ENCODE measurements around the gene ZNF646. TPM values are rescaled to one million over a fixed set of nuclear protein-coding genes. Genes with fewer than 3 reads are reported as not detected.

ZNF646 gene
- total RNA-seq, 2 experiments from 2014 or later, result 16.7 to 17.4 TPM

DNA sequence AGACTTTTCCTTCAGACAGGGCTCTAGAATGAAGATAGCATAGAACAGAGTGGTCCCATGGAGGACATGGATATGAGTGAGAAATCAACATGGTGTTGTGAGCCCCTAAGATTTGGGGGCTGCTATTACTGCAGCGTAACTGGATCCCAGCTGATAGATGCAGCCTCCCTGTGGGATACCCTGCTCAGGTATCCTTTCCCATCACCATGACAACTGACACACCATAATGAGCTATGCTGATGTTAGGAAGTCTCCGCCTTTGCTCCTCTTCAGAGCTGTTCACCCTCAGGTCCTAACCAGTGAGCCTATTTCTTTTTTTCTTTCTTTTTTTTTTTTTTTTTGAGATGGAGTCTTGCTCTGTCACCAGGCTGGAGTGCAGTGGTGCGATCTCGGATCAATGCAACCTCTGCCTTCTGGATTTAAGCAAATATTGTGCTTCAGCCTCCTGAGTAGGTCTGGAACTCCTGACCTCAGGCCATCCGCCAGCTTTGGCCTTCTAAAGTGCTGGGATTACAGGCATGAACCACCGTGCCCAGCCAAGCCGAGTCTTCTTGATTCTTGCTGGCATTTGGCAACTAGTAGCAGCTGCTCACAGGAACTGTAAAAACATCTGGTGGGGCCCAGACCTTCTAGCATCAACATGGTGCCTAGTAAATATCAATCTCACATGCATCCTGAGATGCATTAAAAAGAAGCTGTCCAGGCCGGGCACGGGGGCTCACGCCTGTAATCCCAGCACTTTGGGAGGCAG, 23.8 kb upstream of the ZNF646 start:
- Mint-ChIP-seq H3K4me3 (no peak overlapping the region), H3K27me3 (ENCODE audit: low read depth) (peaks cover 2% of the 10 kb centered on the region), H3K36me3 (ENCODE audit: low read depth) (no peaks in the 10 kb centered on the region), H3K4me1 (ENCODE audit: low read depth) (no peaks in the 10 kb centered on the region), H3K9me3 (no peaks in the 10 kb centered on the region), H3K27ac (no peak overlapping the region)
- CTCF ChIA-PET, result no interaction called here
- no peak for DNase-seq
- intact Hi-C loops (cut with micrococcal nuclease), result no loop called here

DNA sequence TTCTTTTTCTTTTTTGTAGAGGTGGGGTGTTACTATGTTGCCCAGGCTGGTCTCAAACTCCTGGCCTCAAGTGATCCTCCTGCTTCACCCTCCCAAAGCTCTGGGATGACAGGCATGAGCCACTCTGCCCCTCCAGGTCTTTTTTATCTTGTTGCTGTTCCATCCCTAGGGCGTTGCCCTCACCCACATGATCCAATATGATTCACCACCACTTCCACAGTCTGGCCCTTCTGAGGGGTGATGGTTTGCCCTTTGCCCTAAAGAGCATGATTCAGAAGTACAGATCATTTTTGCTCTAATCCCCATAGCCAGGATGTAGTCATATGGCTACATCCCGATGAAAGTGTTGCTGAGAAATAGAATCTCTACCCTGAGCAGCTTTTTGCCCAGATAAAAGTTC, 22.1 kb upstream of the ZNF646 start:
- H3K27ac Mint-ChIP-seq, result no peak overlapping the region
- CTCF ChIA-PET, result no interaction called here
- DNase-seq, result no peak
- H3K4me3 Mint-ChIP-seq, result no peak overlapping the region
- intact Hi-C loops (cut with micrococcal nuclease), result no loop called here
- H3K36me3 Mint-ChIP-seq (ENCODE audit: low read depth), result no peaks in the 10 kb centered on the region
- no peaks in the 10 kb centered on the region for H3K4me1 Mint-ChIP-seq (ENCODE audit: low read depth)
- no peaks in the 10 kb centered on the region for H3K9me3 Mint-ChIP-seq
- peaks cover 2% of the 10 kb centered on the region for H3K27me3 Mint-ChIP-seq (ENCODE audit: low read depth)

DNA sequence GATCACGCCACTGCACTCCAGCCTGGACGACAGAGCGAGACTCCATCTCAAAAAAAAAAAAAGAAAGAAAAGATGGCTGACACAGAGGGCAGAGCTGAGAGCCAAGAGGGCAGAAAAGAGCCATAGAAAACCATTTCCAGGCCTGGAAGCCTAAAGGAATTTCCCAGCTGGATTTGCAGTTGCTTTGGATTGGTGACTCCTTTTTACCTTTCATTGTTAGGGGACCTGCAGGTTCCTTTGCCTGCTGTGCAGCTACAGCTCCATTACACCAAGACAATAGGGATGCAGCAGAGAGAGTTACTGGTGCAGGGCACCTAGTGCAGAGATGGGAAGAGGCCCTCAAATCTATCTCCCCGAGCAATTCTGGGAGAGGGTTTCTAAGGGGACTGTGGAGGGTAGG, 18.6 kb upstream of the ZNF646 start:
- DNase-seq, result no peak
- H3K4me3 Mint-ChIP-seq, result no peak overlapping the region
- H3K9me3 Mint-ChIP-seq, result no peaks in the 10 kb centered on the region
- H3K4me1 Mint-ChIP-seq (ENCODE audit: low read depth), result no peaks in the 10 kb centered on the region
- intact Hi-C loops (cut with micrococcal nuclease), result no loop called here
- H3K27ac Mint-ChIP-seq, result no peak overlapping the region
- H3K36me3 Mint-ChIP-seq (ENCODE audit: low read depth), result peaks cover 5% of the 10 kb centered on the region
- peaks cover 2% of the 10 kb centered on the region for H3K27me3 Mint-ChIP-seq (ENCODE audit: low read depth)
- CTCF ChIA-PET, result no interaction called here

DNA sequence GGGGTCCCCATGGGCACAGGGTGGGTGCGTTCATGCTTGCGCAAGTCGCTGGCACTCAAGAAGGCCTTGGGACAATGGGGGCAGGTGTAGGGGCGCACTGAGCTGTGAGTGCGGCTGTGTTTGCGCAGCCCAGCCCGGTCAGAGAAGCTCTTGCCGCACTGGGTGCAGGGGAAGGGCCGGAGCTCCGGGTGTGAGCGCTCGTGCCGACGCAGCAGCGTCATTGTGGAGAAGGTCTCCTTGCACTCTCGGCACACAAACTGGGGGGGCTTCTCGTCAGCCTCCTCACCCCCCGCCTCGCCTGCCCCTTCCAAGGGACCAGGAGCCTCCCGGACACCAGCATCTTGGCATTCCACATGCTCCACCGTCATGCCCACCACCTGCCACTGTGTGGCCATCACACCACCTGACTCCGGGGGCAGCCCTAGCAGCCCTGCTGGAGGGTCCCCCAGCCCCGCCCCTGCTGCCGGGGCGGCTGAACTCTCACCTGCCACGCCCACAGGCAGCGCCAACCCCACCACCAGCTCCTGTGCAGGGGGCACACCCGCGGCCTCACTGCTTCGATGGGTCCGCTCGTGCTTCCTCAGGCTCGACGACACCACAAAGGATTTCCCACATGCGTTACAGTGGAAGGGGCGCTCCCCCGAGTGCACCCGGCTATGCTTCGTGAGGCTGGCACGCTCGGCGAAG, 13.0 kb upstream of the ZNF646 start:
- no peaks in the 10 kb centered on the region for H3K27me3 Mint-ChIP-seq (ENCODE audit: low read depth)
- no peaks in the 10 kb centered on the region for H3K9me3 Mint-ChIP-seq
- H3K4me1 Mint-ChIP-seq (ENCODE audit: low read depth), result peaks cover 31% of the 10 kb centered on the region
- DNase-seq, result no peak
- CTCF ChIA-PET, result no interaction called here
- peaks cover 19% of the 10 kb centered on the region for H3K36me3 Mint-ChIP-seq (ENCODE audit: low read depth)
- intact Hi-C loops (cut with micrococcal nuclease), result no loop called here
- H3K27ac Mint-ChIP-seq, result no peak overlapping the region
- no peak overlapping the region for H3K4me3 Mint-ChIP-seq

DNA sequence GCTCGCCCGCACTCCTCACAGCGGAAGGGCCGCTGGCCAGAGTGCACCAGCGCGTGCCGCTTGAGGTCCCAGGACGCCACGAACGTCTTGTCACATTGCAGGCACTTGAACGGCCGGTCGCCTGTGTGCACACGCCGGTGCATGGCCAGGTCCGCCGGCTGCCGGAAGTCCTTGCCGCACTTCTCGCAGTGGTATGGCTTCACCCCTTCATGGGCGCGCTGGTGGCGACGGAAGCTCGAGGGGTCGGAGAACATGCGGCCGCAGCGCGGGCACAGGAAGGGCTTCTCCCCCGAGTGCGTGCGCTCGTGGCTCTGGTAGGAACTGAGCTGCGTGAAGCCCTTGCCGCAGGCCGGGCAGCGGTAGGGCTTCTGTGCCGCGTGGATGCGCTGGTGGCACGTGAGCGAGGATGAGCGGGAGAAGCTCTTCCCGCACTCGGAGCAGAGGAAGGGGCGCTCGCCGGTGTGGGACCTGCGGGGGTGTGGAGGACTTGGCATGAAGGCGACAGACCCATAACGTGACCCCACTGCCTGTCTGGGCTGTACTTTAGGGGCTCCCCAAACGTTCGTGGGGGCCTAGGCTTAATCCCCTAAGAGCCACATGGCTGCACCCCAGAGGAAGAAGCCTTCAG, 12.3 kb upstream of the ZNF646 start:
- H3K27me3 Mint-ChIP-seq (ENCODE audit: low read depth), result no peaks in the 10 kb centered on the region
- H3K4me1 Mint-ChIP-seq (ENCODE audit: low read depth), result peaks cover 32% of the 10 kb centered on the region
- H3K4me3 Mint-ChIP-seq, result no peak overlapping the region
- no peak for DNase-seq
- H3K27ac Mint-ChIP-seq, result no peak overlapping the region
- H3K9me3 Mint-ChIP-seq, result no peaks in the 10 kb centered on the region
- intact Hi-C loops (cut with micrococcal nuclease), result no loop called here
- CTCF ChIA-PET, result no interaction called here
- peaks cover 19% of the 10 kb centered on the region for H3K36me3 Mint-ChIP-seq (ENCODE audit: low read depth)

DNA sequence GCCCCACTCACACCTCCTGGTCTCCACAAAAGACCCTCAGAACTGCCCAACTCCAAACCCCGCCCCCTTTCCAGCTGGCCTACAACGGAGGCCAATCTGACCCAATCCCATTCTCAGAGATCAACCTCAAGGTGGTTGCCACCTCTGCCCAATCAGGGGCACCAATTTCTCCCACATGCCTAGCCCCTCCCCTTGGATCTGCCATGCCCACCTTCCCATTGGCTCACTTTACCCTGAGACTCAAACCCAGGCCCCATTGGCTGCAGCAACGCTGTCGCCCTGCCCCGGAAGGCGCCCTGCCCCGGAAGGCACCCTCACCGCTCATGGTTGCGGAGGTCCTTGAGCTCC, 10.8 kb upstream of the ZNF646 start:
- Mint-ChIP-seq H3K9me3 (no peaks in the 10 kb centered on the region), H3K4me3 (no peak overlapping the region), H3K27ac (no peak overlapping the region), H3K4me1 (ENCODE audit: low read depth) (peaks cover 35% of the 10 kb centered on the region), H3K36me3 (ENCODE audit: low read depth) (peaks cover 19% of the 10 kb centered on the region), H3K27me3 (ENCODE audit: low read depth) (no peaks in the 10 kb centered on the region)
- intact Hi-C loops (cut with micrococcal nuclease), result no loop called here
- CTCF ChIA-PET, result interaction anchor here (0.7 kb wide), 1 partner anchor 79 kb away, joined by 3 read pairs; no protein-coding TSS in a partner anchor
- no peak for DNase-seq

DNA sequence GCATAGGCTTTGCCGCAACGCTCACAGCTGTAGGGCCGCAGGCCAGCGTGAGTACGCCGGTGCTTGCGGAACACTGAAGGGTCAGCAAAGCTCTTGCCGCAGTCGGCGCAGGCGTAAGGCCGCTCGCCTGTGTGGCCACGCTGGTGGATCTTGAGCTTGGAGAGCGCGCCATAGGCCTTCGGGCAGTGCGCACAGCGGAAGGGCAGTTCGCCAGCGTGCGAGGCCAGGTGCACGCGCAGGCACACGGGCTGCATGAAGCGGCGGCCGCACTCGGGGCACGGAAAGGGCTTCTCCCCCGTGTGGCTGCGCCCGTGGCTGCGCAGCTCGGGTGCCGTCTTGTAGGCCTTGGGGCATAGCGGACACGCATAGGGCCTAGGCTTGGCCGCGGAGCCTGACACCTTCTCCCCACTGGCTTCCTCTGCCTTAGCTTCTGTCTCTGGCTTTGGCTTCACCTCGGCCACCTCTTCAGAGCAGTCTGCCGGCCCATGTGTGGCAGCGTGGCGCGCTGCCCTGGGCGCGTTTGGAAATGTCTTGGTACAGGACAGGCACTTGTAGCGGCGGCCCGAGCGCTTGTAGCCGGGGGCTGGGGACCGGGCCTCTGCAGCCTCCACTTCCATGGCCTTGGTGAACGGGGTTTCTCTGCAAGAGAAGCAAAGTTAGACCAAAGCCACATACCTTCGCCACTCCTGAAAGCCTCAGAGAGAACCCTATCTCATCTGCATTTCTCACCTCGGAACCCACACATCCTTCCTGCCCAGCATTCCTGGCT, 10.2 kb upstream of the ZNF646 start:
- Mint-ChIP-seq H3K27ac (peak overlapping the region; percentile 6), H3K4me3 (no peak overlapping the region), H3K27me3 (ENCODE audit: low read depth) (no peaks in the 10 kb centered on the region), H3K36me3 (ENCODE audit: low read depth) (peaks cover 19% of the 10 kb centered on the region), H3K9me3 (no peaks in the 10 kb centered on the region), H3K4me1 (ENCODE audit: low read depth) (peaks cover 38% of the 10 kb centered on the region)
- CTCF ChIA-PET, result no interaction called here
- intact Hi-C loops (cut with micrococcal nuclease), result no loop called here
- DNase-seq, result peak; percentile 13

DNA sequence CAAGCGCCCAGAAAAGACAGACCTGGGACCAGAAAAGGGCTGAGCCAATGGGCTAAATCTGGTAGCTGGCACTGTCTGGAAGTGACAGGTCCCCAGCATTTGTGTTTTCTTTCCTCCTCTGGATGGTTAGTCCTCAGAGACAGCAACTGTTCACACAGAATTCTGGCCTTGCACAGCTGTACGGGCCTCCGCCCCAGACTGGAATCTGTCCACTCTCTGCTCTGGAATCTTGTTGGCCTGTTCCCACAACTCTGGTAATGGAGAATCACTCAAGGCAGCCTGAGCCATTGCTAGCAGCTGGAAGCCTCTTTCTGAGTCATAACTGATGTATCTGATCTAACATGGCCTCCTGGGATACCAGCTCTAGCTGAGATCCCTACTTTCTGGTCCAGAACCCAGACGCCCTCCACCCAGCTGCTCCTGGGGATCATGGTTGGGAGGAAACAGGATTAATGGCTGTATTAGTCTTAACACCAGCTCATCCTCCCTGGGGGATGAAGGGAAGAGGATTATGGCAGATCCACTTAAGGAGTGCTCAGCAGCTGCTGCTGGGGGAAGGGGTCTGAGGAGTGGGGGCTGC, 9.2 kb upstream of the ZNF646 start:
- Mint-ChIP-seq H3K4me1 (ENCODE audit: low read depth) (peaks cover 42% of the 10 kb centered on the region), H3K27ac (peak overlapping the region; percentile 37), H3K9me3 (no peaks in the 10 kb centered on the region), H3K36me3 (ENCODE audit: low read depth) (peaks cover 17% of the 10 kb centered on the region), H3K27me3 (ENCODE audit: low read depth) (no peaks in the 10 kb centered on the region), H3K4me3 (no peak overlapping the region)
- CTCF ChIA-PET, result interaction anchor here (0.8 to 1.0 kb wide), 2 partner anchors 42 to 77 kb away, joined by 3 read pairs; no protein-coding TSS in a partner anchor
- intact Hi-C loops (cut with micrococcal nuclease), result no loop called here
- DNase-seq, result no peak

DNA sequence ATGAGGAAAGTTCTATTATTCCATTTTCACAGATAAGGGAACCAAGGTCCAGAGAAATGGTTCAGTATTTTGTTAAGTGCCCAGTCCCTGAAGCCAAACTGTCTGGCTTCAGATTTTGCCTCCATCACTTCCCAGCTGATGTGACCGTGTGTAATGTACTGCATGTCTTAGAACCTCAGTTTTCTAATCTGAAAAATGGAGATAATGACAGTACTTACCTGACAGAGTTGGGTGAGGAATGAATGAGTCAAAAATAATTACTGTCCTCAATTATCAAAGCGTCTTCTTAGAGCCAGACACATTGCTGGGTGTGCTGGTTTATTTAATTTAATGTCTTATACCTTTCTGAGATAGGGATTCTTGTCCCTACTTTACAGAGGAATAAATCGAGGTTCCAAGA, 6.9 kb upstream of the ZNF646 start:
- Mint-ChIP-seq H3K27me3 (ENCODE audit: low read depth) (no peaks in the 10 kb centered on the region), H3K9me3 (no peaks in the 10 kb centered on the region), H3K4me3 (no peak overlapping the region), H3K4me1 (ENCODE audit: low read depth) (peaks cover 51% of the 10 kb centered on the region), H3K27ac (no peak overlapping the region), H3K36me3 (ENCODE audit: low read depth) (peaks cover 15% of the 10 kb centered on the region)
- intact Hi-C loops (cut with micrococcal nuclease), result no loop called here
- no peak for DNase-seq
- CTCF ChIA-PET, result no interaction called here

DNA sequence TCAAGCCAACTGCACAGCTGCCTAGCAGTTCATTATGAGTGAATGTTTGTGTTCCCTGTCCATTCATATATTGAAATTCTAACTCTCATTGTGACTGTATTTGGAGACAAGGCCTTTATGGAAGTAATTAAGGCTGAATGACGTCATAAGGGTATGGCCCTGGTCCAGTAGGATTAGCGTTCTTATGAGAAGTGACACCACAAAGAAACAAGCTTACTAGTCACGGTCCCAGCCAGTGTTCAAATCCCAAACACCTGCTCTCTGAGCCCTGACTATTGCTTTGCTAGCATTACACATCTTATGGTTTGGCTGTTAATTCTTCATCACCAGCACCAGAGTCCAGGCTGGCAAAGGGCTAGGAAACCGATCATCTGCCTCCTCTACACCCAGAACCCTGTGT, 2.4 kb upstream of the ZNF646 start:
- no peaks in the 10 kb centered on the region for H3K9me3 Mint-ChIP-seq
- intact Hi-C loops (cut with micrococcal nuclease), result loop anchor here (2.0 to 10.0 kb wide), 3 partner anchors 195 to 797 kb away; no protein-coding TSS in a partner anchor
- H3K36me3 Mint-ChIP-seq (ENCODE audit: low read depth), result peaks cover 12% of the 10 kb centered on the region
- H3K4me3 Mint-ChIP-seq, result peak overlapping the region; percentile 88
- CTCF ChIA-PET, result interaction anchor here (0.8 kb wide), 1 partner anchor 70 kb away, joined by 3 read pairs; no protein-coding TSS in a partner anchor
- peaks cover 35% of the 10 kb centered on the region for H3K4me1 Mint-ChIP-seq (ENCODE audit: low read depth)
- H3K27me3 Mint-ChIP-seq (ENCODE audit: low read depth), result no peaks in the 10 kb centered on the region
- peak overlapping the region; percentile 88 for H3K27ac Mint-ChIP-seq
- peak; percentile 12 for DNase-seq

DNA sequence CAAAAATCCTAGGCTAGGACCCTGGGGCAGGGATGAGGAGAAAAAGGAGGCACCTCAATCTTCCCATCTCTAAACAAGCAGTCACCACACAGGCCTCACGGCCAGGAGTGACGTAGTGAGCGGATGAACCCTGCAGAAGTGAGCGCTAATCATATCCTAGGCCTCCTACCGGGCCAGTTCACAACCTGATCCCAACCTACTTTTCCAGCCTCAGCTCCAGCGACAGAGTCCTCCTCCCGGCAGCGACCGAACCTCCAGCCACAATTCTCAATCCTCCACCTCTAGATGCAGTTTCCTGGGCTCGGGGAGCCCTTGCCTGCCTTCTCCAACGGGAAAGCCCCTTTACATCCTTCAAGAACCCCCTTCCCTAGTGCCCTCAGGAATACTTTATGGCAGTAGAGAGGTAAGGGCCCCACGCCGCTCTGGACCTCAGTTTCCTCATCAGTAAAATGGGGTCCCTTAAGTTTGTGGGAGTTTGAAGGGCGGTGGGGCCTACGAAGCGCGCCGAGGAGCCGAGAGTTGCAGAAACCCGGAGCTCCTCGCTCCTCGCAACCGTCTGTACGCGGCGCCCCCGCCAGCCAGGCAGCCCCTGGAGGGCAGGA, 1.6 kb upstream of the ZNF646 start:
- intact Hi-C loops (cut with micrococcal nuclease), result loop anchor here (1.0 to 10.0 kb wide), 5 partner anchors 107 to 796 kb away; no protein-coding TSS in a partner anchor
- Mint-ChIP-seq H3K4me3 (peak overlapping the region; percentile 88), H3K27ac (peak overlapping the region; percentile 88), H3K36me3 (ENCODE audit: low read depth) (peaks cover 12% of the 10 kb centered on the region), H3K4me1 (ENCODE audit: low read depth) (peaks cover 35% of the 10 kb centered on the region), H3K9me3 (no peaks in the 10 kb centered on the region), H3K27me3 (ENCODE audit: low read depth) (no peaks in the 10 kb centered on the region)
- CTCF ChIA-PET, result interaction anchor here (0.7 to 1.7 kb wide), 3 partner anchors 20 to 70 kb away, joined by 3 to 6 read pairs (median 3); partner anchors contain the start of gene KAT8
- peak; percentile 65 for DNase-seq
